Activated CD8-positive, alpha-beta memory T cell treated with anti-CD3 and anti-CD28 coated beads, Interleukin-2, amount 50 U/mL, for 48 hours (primary cell): ENCODE measurements around the gene RANGRF.

Experiments used
- DNase-seq: peaks from one replicate; pipeline ENCODE4 v3.0.0-alpha.2; 2020

Gene RANGRF

DNA sequence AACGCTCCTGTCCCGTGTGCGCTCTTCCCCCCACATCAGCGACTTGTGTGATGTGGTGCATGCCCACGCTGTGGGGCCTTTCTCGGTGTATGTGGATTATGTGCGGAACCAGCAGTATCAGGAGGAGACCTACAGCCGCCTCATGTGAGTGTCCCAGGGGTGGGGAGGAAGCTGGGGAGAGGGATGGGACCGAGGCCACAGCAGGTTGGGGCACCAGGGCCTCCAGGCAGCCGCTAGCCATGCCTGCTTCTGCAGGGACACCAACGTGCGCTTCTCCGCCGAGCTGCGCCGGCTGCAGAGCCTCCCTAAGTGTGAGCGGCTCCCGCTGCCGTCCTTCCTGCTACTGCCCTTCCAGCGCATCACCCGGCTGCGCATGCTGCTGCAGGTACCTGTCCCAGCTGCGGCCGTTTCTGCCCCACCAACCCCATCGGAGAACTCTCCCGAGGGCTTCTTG lies 27.3 kb downstream of the RANGRF start:
- DNase-seq = no peak

DNA sequence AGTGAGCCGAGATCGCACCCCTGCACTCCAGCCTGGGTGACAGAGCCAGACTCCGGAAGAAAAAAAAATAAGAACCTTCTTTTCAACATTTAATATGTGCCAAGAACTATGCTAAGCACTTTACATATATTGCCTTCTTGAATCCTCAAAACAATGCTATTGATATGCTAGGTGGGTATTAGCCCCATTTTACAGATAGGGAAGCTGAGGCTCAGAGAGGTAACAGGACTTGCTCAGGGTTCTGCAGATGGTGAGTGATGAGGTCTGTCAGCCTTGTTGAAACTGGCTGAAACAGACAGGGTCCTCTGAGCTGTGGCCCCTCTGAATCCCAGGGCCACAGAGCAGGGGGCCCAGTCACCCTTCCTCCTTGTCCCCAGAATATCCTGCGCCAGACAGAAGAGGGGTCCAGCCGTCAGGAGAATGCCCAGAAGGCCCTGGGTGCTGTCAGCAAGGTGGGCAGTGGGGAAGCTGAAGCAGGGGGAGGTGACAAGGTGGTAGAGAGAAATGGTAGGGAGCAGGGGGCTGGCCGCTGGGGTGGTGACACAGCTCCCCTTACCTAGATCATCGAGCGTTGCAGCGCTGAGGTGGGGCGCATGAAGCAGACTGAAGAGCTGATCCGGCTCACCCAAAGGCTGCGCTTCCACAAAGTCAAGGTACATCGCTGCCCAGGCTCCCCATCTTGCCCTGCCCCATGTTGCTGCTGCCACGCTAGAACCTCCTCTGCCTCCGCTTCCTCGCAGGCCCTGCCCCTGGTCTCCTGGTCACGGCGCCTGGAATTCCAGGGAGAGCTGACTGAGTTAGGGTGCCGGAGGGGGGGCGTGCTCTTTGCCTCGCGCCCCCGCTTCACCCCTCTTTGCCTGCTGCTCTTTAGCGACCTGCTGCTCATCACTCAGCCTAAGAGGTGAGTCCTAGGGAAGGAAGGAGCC lies 29.8 kb downstream of the RANGRF start:
- no peak for DNase-seq

DNA sequence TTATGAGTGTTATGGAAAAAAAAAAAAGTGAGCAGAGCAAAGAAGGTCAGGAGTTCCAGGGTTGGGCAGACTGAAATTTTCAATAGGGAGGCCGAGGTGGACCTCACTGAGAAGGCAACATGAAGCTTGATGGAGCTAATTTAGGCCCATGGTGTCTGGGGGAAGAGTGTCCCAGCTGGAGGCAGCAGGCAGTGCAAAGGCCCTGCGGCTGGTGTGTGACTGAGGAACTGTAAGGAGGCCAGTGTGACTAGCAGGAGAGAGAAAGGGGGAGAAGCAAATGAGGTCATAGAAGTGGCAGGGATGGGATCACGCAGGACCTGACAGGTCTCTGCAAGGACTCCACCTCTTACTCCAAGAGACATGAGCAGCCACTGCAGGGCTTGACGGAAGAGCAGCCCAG lies 31.8 kb downstream of the RANGRF start:
- DNase-seq = no peak

DNA sequence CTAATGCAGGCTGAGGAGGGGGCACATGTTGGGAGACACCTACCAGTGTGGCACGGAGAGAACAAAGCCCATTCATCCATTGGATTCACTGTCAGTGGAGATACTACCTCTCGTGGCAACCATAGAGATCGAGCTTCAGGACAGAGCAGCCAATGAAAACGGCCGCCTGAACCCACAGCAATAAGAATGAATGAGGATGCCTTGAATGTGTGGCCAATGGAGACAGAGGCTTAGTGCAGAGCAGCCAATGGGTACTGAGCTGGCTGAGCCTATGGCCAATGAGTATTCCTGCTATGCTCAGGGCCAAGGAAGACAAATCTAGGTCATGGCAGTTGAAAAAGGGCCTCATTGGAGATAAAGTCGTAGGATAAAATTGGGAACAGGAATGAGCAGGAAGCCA lies 32.5 kb downstream of the RANGRF start:
- no peak for DNase-seq

DNA sequence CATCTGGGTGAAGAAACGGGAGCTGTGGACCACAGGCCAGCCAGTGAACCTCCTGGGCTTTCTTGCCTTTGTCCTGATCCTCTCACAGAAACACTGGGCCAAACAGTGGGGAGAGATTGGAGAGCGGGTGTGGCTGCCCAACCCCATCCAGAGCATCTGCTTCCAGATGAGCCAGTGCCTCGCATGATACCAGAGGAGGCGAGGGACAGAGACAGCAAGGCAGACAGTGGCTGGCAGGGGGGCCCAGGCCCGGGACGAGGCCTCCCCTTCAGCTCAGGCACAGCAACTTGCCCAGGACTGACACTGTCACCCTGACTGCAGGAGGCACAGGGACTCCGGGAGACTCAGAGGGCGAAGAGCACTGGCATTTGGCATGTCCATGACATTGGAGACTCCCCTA lies 33.6 kb downstream of the RANGRF start:
- no peak for DNase-seq

GRCh38 chr17:8324132-8324531 lies 35.7 kb downstream of the RANGRF start:
- DNase-seq = no peak

- DNase-seq = no peak
Measured at GRCh38 chr17:8324923-8325322, 36.5 kb downstream of the RANGRF start.

DNA sequence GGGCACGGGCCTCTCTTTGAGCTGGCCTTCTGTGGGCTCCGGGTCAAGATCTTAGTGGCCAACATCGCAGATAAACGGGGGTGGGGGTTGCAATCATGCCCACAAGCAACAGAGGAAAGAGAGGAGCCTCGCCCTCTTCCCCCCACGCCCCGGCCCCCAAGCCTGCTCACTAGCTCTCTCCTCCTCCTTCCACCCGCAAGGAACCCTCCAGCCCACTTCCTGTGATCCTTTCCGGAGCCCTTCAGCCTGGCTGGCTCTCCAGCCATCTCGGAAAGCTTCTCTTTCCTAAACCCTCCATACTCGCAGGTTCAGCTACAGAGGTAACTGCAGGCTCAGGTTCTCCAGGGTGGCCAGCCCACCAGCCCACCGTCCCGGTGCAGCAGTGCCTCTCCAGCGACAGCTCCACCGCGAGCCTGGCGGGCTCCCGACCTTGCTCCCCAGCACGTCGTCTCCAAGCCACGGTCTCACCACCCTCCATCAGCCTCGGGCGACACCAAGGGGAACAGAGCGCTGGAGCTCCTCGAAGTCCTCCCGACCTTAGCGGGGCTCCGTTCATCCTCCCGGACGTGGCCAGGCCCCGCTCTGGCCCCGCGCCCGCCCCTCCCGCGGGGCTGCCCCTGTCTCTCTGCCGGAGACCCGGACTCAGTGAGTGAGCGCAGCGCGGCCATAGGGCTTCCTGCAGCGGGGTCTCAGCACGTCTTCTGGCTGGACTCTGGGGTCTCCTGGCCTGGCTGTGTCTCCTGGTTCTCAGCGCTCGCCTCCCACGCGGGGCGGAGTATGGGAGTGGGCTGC lies 38.2 kb downstream of the RANGRF start:
- DNase-seq = peak; percentile 72

DNA sequence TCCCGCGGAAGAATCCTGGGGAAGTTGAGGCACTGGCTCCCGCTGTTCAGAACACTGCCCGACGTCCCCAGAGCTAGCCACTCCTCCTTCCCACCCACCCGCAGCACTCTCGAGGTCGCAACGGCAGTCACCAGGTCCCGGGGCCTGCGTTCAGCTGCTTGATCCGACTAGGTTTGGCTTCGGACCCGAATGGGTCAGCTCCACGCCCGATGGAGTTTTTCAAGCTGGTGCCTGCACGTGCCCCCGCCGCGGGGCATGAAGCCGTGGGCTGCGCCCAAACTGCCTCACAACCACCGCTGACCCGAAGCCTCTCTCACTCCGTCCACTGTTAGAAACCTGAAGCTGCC lies 38.8 kb downstream of the RANGRF start:
- DNase-seq = no peak

- DNase-seq = no peak
Measured at GRCh38 chr17:8332128-8332527, 43.7 kb downstream of the RANGRF start.

GRCh38 chr17:8332688-8333087 lies 44.2 kb downstream of the RANGRF start:
- DNase-seq = no peak

DNA sequence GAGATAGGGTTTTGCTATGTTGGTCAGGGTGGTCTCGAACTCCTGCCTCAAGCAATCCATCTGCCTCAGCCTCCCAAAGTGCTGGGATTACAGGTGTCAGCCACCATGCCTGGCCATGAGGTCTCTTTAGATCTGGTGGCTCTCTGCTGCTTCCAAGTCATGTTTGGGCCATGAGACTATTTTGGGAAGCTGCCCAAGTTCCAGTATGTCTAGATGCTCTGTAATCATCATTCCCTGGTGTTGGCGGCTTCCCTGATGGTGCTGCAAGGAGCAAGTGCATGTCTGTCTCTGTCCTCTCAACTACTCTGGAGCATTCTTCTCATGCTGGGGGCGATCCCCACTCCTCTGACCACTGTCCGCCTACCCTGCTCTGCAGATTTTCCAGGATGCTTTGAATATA lies 44.8 kb downstream of the RANGRF start:
- DNase-seq = no peak

DNA sequence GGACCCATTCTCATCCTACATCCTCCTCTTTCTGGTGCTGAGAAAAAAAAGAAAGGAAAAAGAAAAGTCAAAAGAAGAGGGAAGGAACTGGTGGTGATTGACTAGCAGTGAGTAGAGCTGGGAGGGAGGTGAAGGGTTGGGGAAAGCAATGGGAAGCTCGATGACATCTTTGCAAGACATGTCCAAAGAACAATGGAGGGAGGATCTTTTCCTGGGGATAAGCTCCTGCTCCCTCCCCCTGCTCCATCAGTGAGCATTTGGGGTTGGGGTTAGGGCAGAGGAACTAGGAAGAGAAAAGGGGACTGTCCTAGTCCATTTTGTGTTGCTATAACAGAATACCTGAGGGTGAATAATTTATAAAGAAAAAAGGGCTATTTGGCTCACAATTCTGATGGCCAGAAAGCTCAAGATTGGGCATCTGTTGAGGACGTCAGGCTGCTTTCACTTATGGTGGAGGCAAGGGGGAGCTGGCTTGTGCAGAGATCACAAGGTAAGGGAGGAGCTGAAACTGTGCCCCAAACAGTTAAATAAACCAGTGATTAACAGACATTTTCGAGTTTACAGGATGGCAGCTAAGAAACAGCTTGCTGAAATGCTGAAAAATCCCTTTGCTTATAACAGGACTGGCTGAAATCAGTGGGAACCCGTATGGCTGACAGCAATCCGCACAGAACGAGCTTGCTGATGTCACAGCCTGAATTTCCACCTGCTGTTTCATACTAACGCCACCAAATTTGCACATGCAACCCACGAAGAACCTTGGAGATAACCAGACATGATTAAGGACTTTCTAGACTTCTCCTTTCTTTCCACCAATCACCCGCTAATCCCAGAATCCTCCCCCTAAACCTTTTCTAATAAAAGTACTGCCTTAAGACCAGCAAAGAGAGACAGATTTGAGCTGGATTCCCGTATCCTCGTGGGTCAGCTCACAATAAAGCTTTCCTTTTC lies 49.6 kb downstream of the RANGRF start:
- no peak for DNase-seq

DNA sequence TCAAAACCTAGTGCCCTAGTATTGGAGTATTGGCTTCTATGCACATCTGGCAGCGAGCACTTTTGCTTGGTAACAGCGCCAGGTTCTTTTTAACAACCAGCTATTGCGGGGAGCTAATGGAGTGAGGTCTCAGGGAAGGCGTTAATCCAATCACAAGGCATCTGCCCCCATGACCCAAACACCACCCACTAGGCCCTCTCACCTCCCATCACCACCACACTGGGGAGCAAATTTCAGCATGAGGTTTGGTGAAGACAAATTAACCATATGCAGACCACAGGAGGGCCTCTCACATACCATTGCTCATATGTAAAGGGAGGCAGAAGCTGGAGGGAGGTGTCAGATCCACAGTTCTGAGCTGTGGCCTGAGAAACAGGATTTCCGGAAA lies 50.3 kb downstream of the RANGRF start:
- DNase-seq = no peak

DNA sequence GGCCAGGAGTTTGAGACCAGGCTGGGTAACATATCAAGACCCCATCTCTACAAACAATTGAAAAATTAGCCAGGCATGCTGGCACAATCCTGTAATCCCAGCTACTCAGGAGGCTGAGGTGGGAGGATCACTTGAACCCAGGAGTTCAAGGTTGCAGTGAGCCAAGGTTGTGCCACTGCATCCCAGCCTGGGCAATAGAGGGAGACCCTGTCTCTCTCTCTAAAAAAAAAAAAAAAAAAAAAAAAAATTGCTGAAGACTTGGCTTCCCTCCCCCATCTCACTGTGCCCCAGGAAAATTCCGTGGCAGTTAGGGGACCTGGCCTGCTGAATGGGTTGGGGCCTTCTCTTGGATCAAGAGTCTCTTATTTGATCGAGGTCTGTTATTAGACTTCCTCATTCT lies 51.1 kb downstream of the RANGRF start, which contains the start of gene ODF4:
Gene ODF4 (plus strand): TSS at position 301 of the 400 bp plus-strand sequence. CDS start 212 bp downstream, outside the sequence.
- DNase-seq = no peak
